Smooth muscle cell (in vitro differentiated cells): ENCODE data around the gene UNC80. TPM values are rescaled to one million over a fixed set of nuclear protein-coding genes. Genes with fewer than 3 reads are reported as not detected.

Experiments used
- DNase-seq: peaks from one replicate; lab custom pipeline; 2025; ENCODE audit not compliant: unreplicated experiment; lab: John Stamatoyannopoulos, UW
- H2AFZ ChIP-seq: fragments of 200-600 bp; sonication (generic); 2 replicates; pipeline ENCODE4 v1.6.0; 2016; ENCODE audit warnings: antibody characterized with exemption, low read depth, mild to moderate bottlenecking
- H3F3A ChIP-seq: fragments of 200-600 bp; sonication (generic); 2 replicates; pipeline ENCODE4 v1.6.0; 2017; ENCODE audit warnings: antibody characterized with exemption, low read depth
- H3K27ac ChIP-seq: fragments of 200-600 bp; sonication (generic); 2 replicates; pipeline ENCODE4 v1.5.1; 2016; ENCODE audit warnings: low read depth, mild to moderate bottlenecking
- H3K27me3 ChIP-seq: fragments of 200-600 bp; sonication (generic); 2 replicates; pipeline ENCODE4 v1.6.1; 2016; ENCODE audit warnings: low read depth, mild to moderate bottlenecking
- H3K36me3 ChIP-seq: fragments of 200-600 bp; sonication (generic); 2 replicates; pipeline ENCODE4 v1.5.1; 2016; ENCODE audit warnings: low read depth
- H3K4me1 ChIP-seq: fragments of 200-600 bp; sonication (generic); 2 replicates; pipeline ENCODE4 v1.5.1; 2016; ENCODE audit warnings: low read depth
- H3K4me2 ChIP-seq: fragments of 200-600 bp; sonication (generic); 2 replicates; pipeline ENCODE4 v1.6.0; 2016; ENCODE audit warnings: mild to moderate bottlenecking
- H3K4me3 ChIP-seq: fragments of 200-600 bp; sonication (generic); 2 replicates; pipeline ENCODE4 v1.5.1; 2016; ENCODE audit warnings: mild to moderate bottlenecking
- H3K79me2 ChIP-seq: fragments of 200-600 bp; sonication (generic); 2 replicates; pipeline ENCODE4 v1.6.0; 2016; ENCODE audit warnings: low read depth, mild to moderate bottlenecking
- H3K9ac ChIP-seq: fragments of 200-600 bp; sonication (generic); 2 replicates; pipeline ENCODE4 v1.6.0; 2016; ENCODE audit warnings: low read depth
- H3K9me3 ChIP-seq: fragments of 200-600 bp; sonication (generic); replicated peaks from 2 replicates; pipeline ENCODE4 v1.5.1; 2016; ENCODE audit warnings: low read depth
- H4K20me1 ChIP-seq: fragments of 200-600 bp; sonication (generic); 2 replicates; pipeline ENCODE4 v1.6.0; 2016; ENCODE audit warnings: low read depth
- CTCF ChIP-seq: fragments of 200-600 bp; sonication (generic); IDR thresholded peaks from 2 replicates; pipeline ENCODE4 v1.5.1; 2017; ENCODE audit warnings: borderline replicate concordance, mild to moderate bottlenecking, antibody characterized with exemption; ENCODE audit not compliant: insufficient read depth, poor library complexity, severe bottlenecking
- WGBS: methylation state at CpG from one replicate; pipeline ENCODE4 v1.1.7; 2016; ENCODE audit warnings: low lambda C conversion rate; 5-methylcytosine and 5-hydroxymethylcytosine counted together
- polyA plus RNA-seq: library from polyadenylated mRNA; unstranded; fragments of >200 nt; fragmentation: Nextera tagmentation; extraction: Ambion mirVana; gene quantifications from 2 replicates; pipeline ENCODE4 v1.2.1, GENCODE V29; 2016
- total RNA-seq: library from RNA; depleted of rRNA; stranded (reverse); fragments of >200 nt; gene quantifications from 2 replicates; pipeline ENCODE4 v1.2.3, GENCODE V29; 2014

Gene UNC80
- total and polyA plus RNA-seq, 2 experiments from 2014 or later = not detected

GRCh38 chr2:209933499-209934483 is 162.2 kb downstream of the UNC80 start:
- Histone ChIP-seq H3K79me2 (no peaks in the 10 kb centered on the region), H3K4me1 (no peaks in the 10 kb centered on the region), H3K9ac (no peak overlapping the region), H3K27ac (no peak overlapping the region), H3K9me3 (no peaks in the 10 kb centered on the region), H3K4me2 (no peak overlapping the region), H2AFZ (no peak overlapping the region), H3K36me3 (no peaks in the 10 kb centered on the region), H3F3A (no peaks in the 10 kb centered on the region), H3K4me3 (no peak overlapping the region), H3K27me3 (no peaks in the 10 kb centered on the region), H4K20me1 (no peaks in the 10 kb centered on the region)
- no peak for TF ChIP-seq CTCF
- DNase-seq = no peak
- WGBS = 82% methylated on average over 12 of the region's 12 CpGs

- Histone ChIP-seq H3K27ac (no peak overlapping the region), H3K36me3 (no peaks in the 10 kb centered on the region), H3K9ac (no peak overlapping the region), H3K4me3 (no peak overlapping the region), H3K27me3 (no peaks in the 10 kb centered on the region), H3K4me1 (no peaks in the 10 kb centered on the region), H3K79me2 (no peaks in the 10 kb centered on the region), H3K9me3 (no peaks in the 10 kb centered on the region), H2AFZ (no peak overlapping the region), H3F3A (no peaks in the 10 kb centered on the region), H3K4me2 (no peak overlapping the region), H4K20me1 (no peaks in the 10 kb centered on the region)
- TF ChIP-seq CTCF = no peak
- WGBS = 92% methylated on average over 3 of the region's 3 CpGs
- no peak for DNase-seq
Measured at GRCh38 chr2:209936106-209936666, 164.6 kb downstream of the UNC80 start.

GRCh38 chr2:209937893-209938292 is 166.3 kb downstream of the UNC80 start:
- H3K36me3 ChIP-seq = no peaks in the 10 kb centered on the region
- no peak for TF ChIP-seq CTCF
- H3F3A ChIP-seq = no peaks in the 10 kb centered on the region
- no peak overlapping the region for H3K4me3 ChIP-seq
- H3K27me3 ChIP-seq = no peaks in the 10 kb centered on the region
- no peak overlapping the region for H3K9ac ChIP-seq
- no peaks in the 10 kb centered on the region for H3K79me2 ChIP-seq
- no peak overlapping the region for H3K27ac ChIP-seq
- H4K20me1 ChIP-seq = no peaks in the 10 kb centered on the region
- H2AFZ ChIP-seq = no peak overlapping the region
- H3K4me1 ChIP-seq = no peaks in the 10 kb centered on the region
- H3K4me2 ChIP-seq = no peak overlapping the region
- no peak for DNase-seq
- H3K9me3 ChIP-seq = no peaks in the 10 kb centered on the region
